ENCODE results near the gene WDR3. TPM values are rescaled to one million over a fixed set of nuclear protein-coding genes. Genes with fewer than 3 reads are reported as not detected.

Gene WDR3
- total and polyA plus RNA-seq, 2 experiments from 2014 or later = 26.2 to 38.7 TPM

- TF ChIP-seq CTCF (conservative IDR thresholded peaks at IDR 0.05; ENCODE audit: low read depth in 2 of 2) (no peak), EZH2 (IDR thresholded peaks at IDR 0.05; ENCODE audit: low read depth, unreplicated experiment) (no peak), REST (IDR thresholded peaks at IDR 0.05; ENCODE audit: unreplicated experiment) (no peak), STAT1 (IDR thresholded peaks at IDR 0.05; ENCODE audit: unreplicated experiment) (no peak)
Observed at GRCh38 chr1:117976381-117976780, 46.8 kb downstream of the WDR3 start (continued).

- Histone ChIP-seq H3K4me1 (ENCODE audit: insufficient read depth) (no peaks in the 10 kb centered on the region), H3F3A (replicated peaks; ENCODE audit: low read depth) (no peaks in the 10 kb centered on the region), H3K27ac (ENCODE audit: low read depth) (no peak overlapping the region), H4K20me1 (replicated peaks; ENCODE audit: insufficient read depth) (no peaks in the 10 kb centered on the region; the same call in 1 of the 2 replicates), H3K79me2 (replicated peaks; ENCODE audit: insufficient read depth) (no peaks in the 10 kb centered on the region), H3K9me2 (ENCODE audit: insufficient read depth) (no peaks in the 10 kb centered on the region), H3K27me3 (ENCODE audit: insufficient read depth) (no peaks in the 10 kb centered on the region), H3K4me2 (no peak overlapping the region), H2AFZ (0 out of 2 replicates have a peak overlapping the region, but pooled peaks have one; percentile 24), H3K36me3 (ENCODE audit: insufficient read depth) (no peaks in the 10 kb centered on the region), H3K4me3 (no peak overlapping the region)
- no peaks in the 10 kb centered on the region for H3K4me1 Mint-ChIP-seq
- no peaks in the 10 kb centered on the region for H3K27me3 Mint-ChIP-seq (ENCODE audit: insufficient read depth, low read depth, poor library complexity)
- DNase-seq (ENCODE audit: low spot score) (no peak), ATAC-seq (no peak)
- no peaks in the 10 kb centered on the region for H3K9me3 Mint-ChIP-seq
- H3K27ac Mint-ChIP-seq = no peak overlapping the region
- no peak overlapping the region for H3K4me3 Mint-ChIP-seq
- no peaks in the 10 kb centered on the region for H3K36me3 Mint-ChIP-seq (ENCODE audit: low read depth)
- no peak for TF ChIP-seq ZNF331 (CRISPR knock-in tag; IDR thresholded peaks at IDR 0.05; ENCODE audit: low read depth)
- TF ChIP-seq EZH2phosphoT487 (IDR thresholded peaks at IDR 0.05; ENCODE audit: unreplicated experiment) = no peak
- TF ChIP-seq EZH2 (IDR thresholded peaks at IDR 0.05; ENCODE audit: low read depth, unreplicated experiment) = no peak
- TF ChIP-seq POLR2AphosphoS5 (IDR thresholded peaks at IDR 0.05; ENCODE audit: low read depth) = no peak
- TF ChIP-seq NANOG (IDR thresholded peaks at IDR 0.05; ENCODE audit: borderline replicate concordance) = no peak
- no peak for TF ChIP-seq REST (IDR thresholded peaks at IDR 0.05; ENCODE audit: unreplicated experiment)
- TF ChIP-seq CREB1 (CRISPR knock-in tag; IDR thresholded peaks at IDR 0.05; ENCODE audit: low read depth) = no peak
- no peak for TF ChIP-seq JUNB (IDR thresholded peaks at IDR 0.05; ENCODE audit: unreplicated experiment)
- no peak for TF ChIP-seq ETS1 (IDR thresholded peaks at IDR 0.05)
- no peak for TF ChIP-seq STAT1 (IDR thresholded peaks at IDR 0.05; ENCODE audit: unreplicated experiment)
Observed at GRCh38 chr1:117981455-117982192, 52.1 kb downstream of the WDR3 start.

All from GM23338 (cell line).